Muscle of back (tissue), 11 donors: ENCODE results near the gene ZNF208. TPM values are rescaled to one million over a fixed set of nuclear protein-coding genes. Genes with fewer than 3 reads are reported as not detected.
A peak's percentile ranks its signal among the peaks of the same experiment; 100 is the strongest.
"Not testable (repeated sequence)": the region's sequence is repeated elsewhere in the genome, so short reads cannot be mapped to it uniquely, and the experiment has no call there.

Experiments
- DNase-seq, 3 donors: peaks; one replicate each; pipeline versions ENCODE4 v3.0.0 to v3.0.0-alpha.2; 2013
- polyA plus RNA-seq, 10 donors: library from polyadenylated mRNA; unstranded; fragments of 120-200 nt; gene quantifications; one replicate each; pipeline ENCODE4 v1.2.1, GENCODE V29; 2013; ENCODE audit not compliant: insufficient read length in 10 of 10

ZNF208 gene
- polyA plus RNA-seq, 10 donors, result 0.39 to 1.7 (median 0.66) TPM

GRCh38 chr19:21884786-21885185 is 126.0 kb downstream of the ZNF208 start:
- DNase-seq, result not testable (repeated sequence)

- peak in 1 of 3 donors; percentile 0 for DNase-seq
These were observed 127.2 kb downstream of the ZNF208 start for GRCh38 chr19:21883516-21883915.

Other genes starting within 250 kb of the ZNF208 start
- 10 to 100 TPM in 2 of 10 donors, 1 to 10 TPM in 8; 4.5 to 11.0 (median 6.7) TPM for gene ZNF100, start 243.4 kb downstream of the ZNF208 start, polyA plus RNA-seq
- 10 to 100 TPM in 9 of 10 donors, 1 to 10 TPM in 1; 9.9 to 15.0 (median 13.6) TPM for gene ZNF43, start 174.8 kb downstream of the ZNF208 start, polyA plus RNA-seq
- 1 to 10 TPM in 9 of 10 donors, under 1 TPM in 1; 0.49 to 2.6 (median 1.4) TPM for gene ZNF257, start 41.5 kb upstream of the ZNF208 start, polyA plus RNA-seq
- under 1 TPM in 8 of 10 donors, not detected in 2; 0.16 to 0.51 (median 0.29) TPM for gene ZNF676, start 186.0 kb upstream of the ZNF208 start, polyA plus RNA-seq